Measurements from ENCODE around the gene NPHP4.

Gene NPHP4

GRCh38 chr1:6016191-6016865, 24.1 kb upstream of the NPHP4 start:
- Histone ChIP-seq H3K36me3 (ENCODE audit: insufficient read depth, low read length) (no peaks in the 10 kb centered on the region), H3K27ac (no peak overlapping the region), H3K9me3 (ENCODE audit: low read depth, low read length) (no peaks in the 10 kb centered on the region), H3K9ac (ENCODE audit: insufficient read length) (no peak overlapping the region), H3K4me3 (no peak overlapping the region)
- TF ChIP-seq FOXP2 (optimal IDR thresholded peaks at IDR 0.05; ENCODE audit: control extremely low read depth, extremely low read length, insufficient read depth) (no peak), POLR2AphosphoS5 (IDR thresholded peaks at IDR 0.05; ENCODE audit: borderline replicate concordance, low read depth, low read length) (no peak), EZH2 (IDR thresholded peaks at IDR 0.05) (no peak)
- DNase-seq (ENCODE audit: low read depth, low spot score) = no peak

GRCh38 chr1:6014130-6014999, 22.1 kb upstream of the NPHP4 start:
- H3K9me3 ChIP-seq (ENCODE audit: low read depth, low read length) = no peaks in the 10 kb centered on the region
- TF ChIP-seq POLR2AphosphoS5 (IDR thresholded peaks at IDR 0.05; ENCODE audit: borderline replicate concordance, low read depth, low read length) (no peak), FOXP2 (optimal IDR thresholded peaks at IDR 0.05; ENCODE audit: control extremely low read depth, extremely low read length, insufficient read depth) (no peak), EZH2 (IDR thresholded peaks at IDR 0.05) (no peak)
- H3K27ac ChIP-seq = no peak overlapping the region
- H3K36me3 ChIP-seq (ENCODE audit: insufficient read depth, low read length) = no peaks in the 10 kb centered on the region
- H3K9ac ChIP-seq (ENCODE audit: insufficient read length) = no peak overlapping the region
- no peak overlapping the region for H3K4me3 ChIP-seq
- no peak for DNase-seq (ENCODE audit: low read depth, low spot score)

- no peak overlapping the region for H3K9ac ChIP-seq (ENCODE audit: insufficient read length)
- TF ChIP-seq POLR2AphosphoS5 (IDR thresholded peaks at IDR 0.05; ENCODE audit: borderline replicate concordance, low read depth, low read length) = no peak
- no peak for TF ChIP-seq FOXP2 (optimal IDR thresholded peaks at IDR 0.05; ENCODE audit: control extremely low read depth, extremely low read length, insufficient read depth)
- no peak for DNase-seq (ENCODE audit: low read depth, low spot score)
Observed at GRCh38 chr1:6013491-6013890, 21.3 kb upstream of the NPHP4 start.

GRCh38 chr1:6012529-6013318, 20.5 kb upstream of the NPHP4 start:
- no peak overlapping the region for H3K4me3 ChIP-seq
- no peaks in the 10 kb centered on the region for H3K9me3 ChIP-seq (ENCODE audit: low read depth, low read length)
- TF ChIP-seq FOXP2 (optimal IDR thresholded peaks at IDR 0.05; ENCODE audit: control extremely low read depth, extremely low read length, insufficient read depth) = no peak
- TF ChIP-seq POLR2AphosphoS5 (IDR thresholded peaks at IDR 0.05; ENCODE audit: borderline replicate concordance, low read depth, low read length) = no peak
- no peak for TF ChIP-seq EZH2 (IDR thresholded peaks at IDR 0.05)
- H3K9ac ChIP-seq (ENCODE audit: insufficient read length) = no peak overlapping the region
- DNase-seq (ENCODE audit: low read depth, low spot score) = no peak
- H3K27ac ChIP-seq = no peak overlapping the region
- H3K36me3 ChIP-seq (ENCODE audit: insufficient read depth, low read length) = no peaks in the 10 kb centered on the region

More at GRCh38 chr1:6013491-6013890, 21.3 kb upstream of the NPHP4 start:
- Histone ChIP-seq H3K27ac (no peak overlapping the region), H3K9me3 (ENCODE audit: low read depth, low read length) (no peaks in the 10 kb centered on the region), H3K4me3 (no peak overlapping the region), H3K36me3 (ENCODE audit: insufficient read depth, low read length) (no peaks in the 10 kb centered on the region)

DNA sequence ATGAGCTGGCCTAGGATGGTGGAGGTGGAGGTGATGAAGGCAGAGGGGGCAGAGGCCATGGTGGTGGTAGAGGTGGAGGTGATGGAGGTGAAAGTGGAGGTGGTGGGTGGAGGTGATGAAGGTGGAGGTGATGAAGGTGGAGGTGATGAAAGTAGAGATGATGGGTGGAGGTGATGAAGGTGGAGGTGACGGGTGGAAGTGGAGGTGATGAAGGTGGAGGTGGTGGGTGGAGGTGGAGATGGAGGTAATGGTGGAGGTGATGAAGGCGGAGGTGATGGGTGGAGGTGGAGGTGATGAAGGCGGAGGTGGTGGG, 19.7 kb upstream of the NPHP4 start:
- DNase-seq (ENCODE audit: low read depth, low spot score) = no peak
- no peak overlapping the region for H3K4me3 ChIP-seq
- H3K9ac ChIP-seq (ENCODE audit: insufficient read length) = no peak overlapping the region
- no peak for TF ChIP-seq POLR2AphosphoS5 (IDR thresholded peaks at IDR 0.05; ENCODE audit: borderline replicate concordance, low read depth, low read length)
- no peak for TF ChIP-seq EZH2 (IDR thresholded peaks at IDR 0.05)
- TF ChIP-seq FOXP2 (optimal IDR thresholded peaks at IDR 0.05; ENCODE audit: control extremely low read depth, extremely low read length, insufficient read depth) = no peak
- no peaks in the 10 kb centered on the region for H3K9me3 ChIP-seq (ENCODE audit: low read depth, low read length)
- no peak overlapping the region for H3K27ac ChIP-seq
- H3K36me3 ChIP-seq (ENCODE audit: insufficient read depth, low read length) = no peaks in the 10 kb centered on the region

DNA sequence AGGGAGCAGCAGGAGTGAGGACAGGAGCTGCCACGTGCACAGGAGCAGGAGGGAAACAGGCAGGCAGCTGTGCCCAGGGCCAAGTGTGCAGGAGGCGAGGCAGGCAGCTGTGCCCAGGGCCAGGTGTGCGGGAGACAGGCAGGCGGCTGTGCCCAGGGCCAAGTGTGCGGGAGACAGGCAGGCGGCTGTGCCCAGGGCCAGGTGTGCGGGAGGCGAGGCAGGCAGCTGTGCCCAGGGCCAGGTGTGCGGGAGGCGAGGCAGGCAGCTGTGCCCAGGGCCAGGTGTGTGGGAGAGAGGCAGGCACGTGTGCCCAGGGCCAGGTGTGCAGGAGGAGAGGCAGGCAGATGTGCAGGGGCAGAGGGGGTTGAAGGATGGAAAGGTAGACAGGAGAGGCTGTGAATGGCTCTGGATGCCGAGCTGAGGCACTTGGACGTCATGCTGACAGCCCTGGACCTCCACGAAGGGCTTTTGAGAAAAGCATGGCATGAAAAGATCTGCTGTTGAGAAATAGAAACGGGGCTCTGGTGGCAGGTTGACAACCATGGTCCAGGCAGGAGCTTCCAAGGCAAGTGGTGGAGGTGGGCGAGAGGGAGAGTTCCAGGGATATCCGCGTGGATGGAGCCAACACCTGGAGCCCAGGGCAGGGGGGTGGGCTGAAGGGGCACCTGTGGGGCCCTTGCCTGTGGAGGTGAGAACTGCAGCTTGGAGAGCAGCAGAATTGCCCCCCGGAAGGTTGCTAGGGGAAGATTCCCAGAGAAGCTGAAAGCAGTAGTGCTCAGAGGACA, 19.1 kb upstream of the NPHP4 start:
- TF ChIP-seq POLR2AphosphoS5 (IDR thresholded peaks at IDR 0.05; ENCODE audit: borderline replicate concordance, low read depth, low read length) = no peak
- no peak for TF ChIP-seq FOXP2 (optimal IDR thresholded peaks at IDR 0.05; ENCODE audit: control extremely low read depth, extremely low read length, insufficient read depth)
- no peak for TF ChIP-seq EZH2 (IDR thresholded peaks at IDR 0.05)
- H3K27ac ChIP-seq = no peak overlapping the region
- H3K9me3 ChIP-seq (ENCODE audit: low read depth, low read length) = no peaks in the 10 kb centered on the region

DNA sequence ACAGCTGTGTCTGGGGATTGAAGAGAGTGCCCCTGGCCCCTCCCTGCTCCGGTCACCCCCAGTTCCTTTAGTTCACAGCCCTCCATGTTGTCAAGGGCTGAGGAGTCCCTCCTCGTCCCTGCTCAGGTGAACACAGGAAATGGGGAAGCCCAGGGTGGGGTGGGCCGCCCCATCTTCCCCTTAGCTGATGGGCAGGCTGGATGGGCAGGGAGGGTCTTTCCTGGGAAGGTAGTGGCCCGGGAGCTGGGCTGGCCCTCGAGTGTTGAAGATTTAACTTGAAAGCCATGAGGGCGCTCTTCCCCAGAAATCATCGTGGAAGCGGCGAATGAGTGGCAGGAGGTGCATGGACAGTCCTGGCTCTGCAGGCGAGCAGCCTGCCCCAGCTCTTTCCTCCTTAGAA, 18.3 kb upstream of the NPHP4 start:
- no peak for DNase-seq (ENCODE audit: low read depth, low spot score)
- TF ChIP-seq EZH2 (IDR thresholded peaks at IDR 0.05) = no peak
- no peak for TF ChIP-seq FOXP2 (optimal IDR thresholded peaks at IDR 0.05; ENCODE audit: control extremely low read depth, extremely low read length, insufficient read depth)
- TF ChIP-seq POLR2AphosphoS5 (IDR thresholded peaks at IDR 0.05; ENCODE audit: borderline replicate concordance, low read depth, low read length) = no peak
- no peak overlapping the region for H3K9ac ChIP-seq (ENCODE audit: insufficient read length)
- no peak overlapping the region for H3K4me3 ChIP-seq
- H3K36me3 ChIP-seq (ENCODE audit: insufficient read depth, low read length) = no peaks in the 10 kb centered on the region
- no peaks in the 10 kb centered on the region for H3K9me3 ChIP-seq (ENCODE audit: low read depth, low read length)
- no peak overlapping the region for H3K27ac ChIP-seq

More for the DNA sequence above, 19.1 kb upstream of the NPHP4 start:
- DNase-seq (ENCODE audit: low read depth, low spot score) = no peak
- Histone ChIP-seq H3K4me3 (no peak overlapping the region), H3K36me3 (ENCODE audit: insufficient read depth, low read length) (no peaks in the 10 kb centered on the region), H3K9ac (ENCODE audit: insufficient read length) (no peak overlapping the region)

Data from SK-N-MC (cell line).